Measurements from ENCODE around the gene SLC45A1. TPM values are rescaled to one million over a fixed set of nuclear protein-coding genes. Genes with fewer than 3 reads are reported as not detected.
A peak's percentile ranks its signal among the peaks of the same experiment; 100 is the strongest.

The SLC45A1 gene
- total and polyA plus RNA-seq, 9 of the 15 experiments (the other 6 are each of a cell fraction or from before 2014, with no cell fraction given) = not detected

GRCh38 chr1:8276932-8277331, 41.0 kb upstream of the SLC45A1 start (continued):
- TF ChIP-seq MBD1 (CRISPR knock-in tag; IDR thresholded peaks at IDR 0.05) (no peak), GABPB2 (CRISPR knock-in tag; conservative IDR thresholded peaks at IDR 0.05) (no peak), SIX5 (IDR thresholded peaks at IDR 0.05; ENCODE audit: borderline replicate concordance in 1 of 2, insufficient read depth in 1 of 2, low read depth in 1 of 2, low read length in 2 of 2) (no peak), TSC22D4 (tag; IDR thresholded peaks at IDR 0.05) (0 out of 2 replicates have a peak, but pooled peaks have one; percentile 60), USF2 (CRISPR knock-in tag; IDR thresholded peaks at IDR 0.05) (no peak), NCOA2 (IDR thresholded peaks at IDR 0.05; ENCODE audit: partially characterized antibody in 2 of 2) (no peak), HIVEP1 (CRISPR knock-in tag; IDR thresholded peaks at IDR 0.05) (no peak), SMC3 (conservative IDR thresholded peaks at IDR 0.05; ENCODE audit: insufficient read depth, low read depth, low read length) (no peak), DPF2 (IDR thresholded peaks at IDR 0.05) (no peak), CHD1 (IDR thresholded peaks at IDR 0.05; ENCODE audit: low read length) (no peak), E2F3 (CRISPR knock-in tag; IDR thresholded peaks at IDR 0.05) (no peak), ZBTB7A (IDR thresholded peaks at IDR 0.05; ENCODE audit: borderline replicate concordance, control insufficient read depth, low read depth, low read length) (no peak), RBM25 (IDR thresholded peaks at IDR 0.05; ENCODE audit: low read depth, low read length, severe bottlenecking) (no peak), ZNF124 (CRISPR knock-in tag; IDR thresholded peaks at IDR 0.05) (no peak)

Measured in K562 (cell line).